Adrenal gland (tissue), 5 donors: Measurements from ENCODE around the gene ADCY5.

ENCODE experiments used
- CTCF ChIP-seq, 6 experiments: fragments of 450-650 bp in 4 of 6; fragments of 200-600 bp in 2 of 6; sonication (generic) in 1 of 6; IDR thresholded peaks; 1 replicate in 5 of 6; 2 replicates in 1 of 6; pipeline versions ENCODE4 v1.5.1 to v1.8.0; 2016 to 2021; ENCODE audit warnings: antibody characterized with exemption in 6 of 6, mild to moderate bottlenecking in 2 of 6, moderate library complexity in 1 of 6
- POLR2A ChIP-seq, 2 donors: fragments of 450-650 bp; IDR thresholded peaks; one replicate each; pipeline ENCODE4 v1.6.1; 2017; ENCODE audit warnings: antibody characterized with exemption in 2 of 2, mild to moderate bottlenecking in 2 of 2, moderate library complexity in 1 of 2
- donor health status: DM: no; HTN: no; CAD: no.

GRCh38 chr3:123236902-123237301 lies 212.0 kb downstream of the ADCY5 start:
- no peak for TF ChIP-seq CTCF (IDR thresholded peaks at IDR 0.05)
- no peak for TF ChIP-seq POLR2A (IDR thresholded peaks at IDR 0.05)
